Coronary artery (tissue), 2 donors: Measurements from ENCODE around the gene MAP2K5.

Source experiments
- DNase-seq: peaks from one replicate; pipeline ENCODE4 v3.0.0-alpha.2; 2017; ENCODE audit warnings: low spot score
- H3K27ac ChIP-seq, 2 donors: fragments of 200-600 bp; sonication (generic); one replicate each; pipeline ENCODE4 v1.5.1; 2016 to 2019
- H3K4me3 ChIP-seq: fragments of 200-600 bp; sonication (generic); 2 replicates; pipeline ENCODE4 v1.5.1; 2016; ENCODE audit warnings: mild to moderate bottlenecking, moderate library complexity
- CTCF ChIP-seq: fragments of 200-600 bp; sonication (generic); IDR thresholded peaks from one replicate; pipeline ENCODE4 v1.5.1; 2019; ENCODE audit warnings: antibody characterized with exemption

The MAP2K5 gene

GRCh38 chr15:67826717-67827561 lies 284.4 kb downstream of the MAP2K5 start:
- DNase-seq: no peak
- Histone ChIP-seq H3K27ac (no peak overlapping the region), H3K4me3 (peak overlapping the region; percentile 59)
- TF ChIP-seq CTCF: no peak

DNA sequence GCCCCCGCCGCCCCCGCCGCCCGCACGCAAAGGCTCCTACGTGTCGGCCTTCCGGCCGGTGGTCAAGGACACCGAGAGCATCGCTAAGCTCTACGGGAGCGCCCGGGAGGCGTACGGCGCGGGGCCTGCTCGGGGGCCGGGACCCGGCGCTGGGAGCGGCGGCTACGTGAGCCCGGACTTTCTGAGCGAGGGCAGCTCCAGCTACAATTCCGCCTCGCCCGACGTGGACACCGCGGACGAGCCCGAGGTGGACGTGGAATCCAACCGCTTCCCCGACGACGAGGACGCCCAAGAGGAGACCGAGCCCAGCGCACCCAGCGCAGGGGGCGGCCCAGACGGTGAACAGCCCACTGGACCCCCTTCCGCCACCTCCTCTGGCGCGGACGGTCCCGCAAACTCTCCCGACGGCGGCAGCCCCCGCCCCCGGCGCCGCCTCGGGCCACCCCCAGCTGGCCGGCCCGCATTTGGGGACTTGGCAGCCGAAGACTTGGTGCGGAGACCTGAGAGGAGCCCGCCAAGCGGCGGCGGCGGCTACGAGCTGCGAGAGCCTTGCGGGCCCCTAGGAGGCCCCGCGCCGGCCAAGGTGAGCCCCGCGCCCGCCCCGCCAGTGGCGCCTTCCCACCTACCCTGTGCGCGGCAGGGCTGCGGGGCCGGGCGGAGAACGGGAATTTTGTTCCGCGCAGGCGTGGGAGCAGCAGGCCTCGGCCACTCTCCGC lies 285.2 kb downstream of the MAP2K5 start:
- H3K27ac ChIP-seq: no peak overlapping the region
- peak overlapping the region; percentile 59 for H3K4me3 ChIP-seq
- DNase-seq: no peak
- no peak for TF ChIP-seq CTCF

DNA sequence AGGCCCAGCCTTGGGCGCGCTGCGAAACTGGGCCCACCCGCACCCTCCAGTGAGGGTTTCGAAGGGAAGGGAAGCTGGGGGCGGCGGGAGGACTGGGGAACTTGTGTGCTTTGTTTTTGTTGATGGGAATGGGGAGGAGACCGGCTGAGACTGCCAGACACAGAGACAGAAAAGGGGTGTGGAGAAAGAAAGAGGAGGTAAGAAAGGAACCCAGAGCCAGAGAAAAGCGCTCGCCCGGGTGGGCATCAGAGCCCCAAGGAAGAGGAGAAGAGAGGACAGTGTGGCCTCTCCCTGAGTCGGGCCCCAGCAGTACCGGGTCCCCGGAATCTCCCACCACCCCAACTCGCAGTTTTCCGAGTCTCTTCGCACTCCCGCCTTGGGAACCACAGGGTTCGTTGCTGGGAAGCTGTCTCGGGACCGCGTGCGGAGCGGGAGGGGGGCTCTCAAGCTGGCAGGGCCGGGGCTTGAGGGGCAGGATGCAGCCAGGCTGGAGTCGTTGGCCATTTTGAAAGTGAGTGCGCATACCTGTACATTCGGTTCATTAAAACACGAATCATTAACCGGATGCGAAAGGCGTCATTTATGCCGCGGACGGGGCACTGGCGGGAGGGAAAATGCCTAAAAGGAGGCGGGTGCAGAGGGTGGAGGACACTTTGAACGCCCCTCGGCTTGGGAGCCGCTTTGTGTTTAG lies 285.9 kb downstream of the MAP2K5 start:
- peak overlapping the region; percentile 59 for H3K4me3 ChIP-seq
- H3K27ac ChIP-seq: no peak overlapping the region
- DNase-seq: no peak
- TF ChIP-seq CTCF: no peak

- no peak overlapping the region for H3K27ac ChIP-seq
- DNase-seq: no peak
- H3K4me3 ChIP-seq: peak overlapping the region; percentile 17
- TF ChIP-seq CTCF: no peak
Observed at GRCh38 chr15:67828969-67829646, 286.6 kb downstream of the MAP2K5 start.

DNA sequence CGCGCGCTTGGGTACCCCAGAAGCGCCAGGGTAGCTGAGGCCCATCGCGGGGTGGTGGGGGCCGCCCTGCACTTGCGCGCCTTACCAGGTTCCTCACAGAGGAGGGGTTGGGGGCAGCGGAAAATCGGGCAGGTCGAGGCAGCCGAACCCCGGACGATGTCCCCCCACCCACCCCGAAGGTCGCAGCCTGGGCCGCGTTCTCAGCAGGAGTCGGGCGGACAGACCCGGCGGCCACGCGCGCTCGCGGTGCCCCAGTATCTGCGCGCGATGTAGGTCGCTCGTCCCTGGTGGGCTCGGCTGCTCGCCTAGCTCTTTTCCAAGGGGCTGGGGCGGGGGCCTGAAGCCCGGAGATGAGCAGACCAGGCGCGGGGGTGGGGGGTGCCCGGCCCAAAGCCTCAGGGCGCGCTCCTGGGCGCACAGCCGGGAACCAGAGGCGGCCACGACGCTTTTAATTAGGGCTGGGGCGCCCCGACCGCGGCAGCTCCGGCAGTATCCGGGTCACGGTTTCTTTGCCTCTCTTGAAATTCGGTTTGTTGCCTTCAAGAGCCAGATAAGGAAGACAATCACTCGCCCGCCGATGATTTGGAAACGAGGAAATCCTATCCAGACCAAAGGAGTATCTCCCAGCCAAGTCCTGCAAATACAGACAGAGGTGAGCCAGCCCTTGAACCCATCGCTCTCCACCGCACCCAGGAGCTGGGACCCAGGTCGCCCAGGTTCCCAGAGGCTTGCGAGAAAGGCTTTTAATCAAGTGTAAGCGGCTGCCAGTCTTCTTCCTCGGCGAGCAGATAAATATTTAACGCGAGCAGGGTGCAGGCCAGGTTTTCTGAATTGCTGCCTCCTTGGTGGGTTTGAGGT lies 287.4 kb downstream of the MAP2K5 start:
- H3K4me3 ChIP-seq: no peak overlapping the region
- H3K27ac ChIP-seq: no peak overlapping the region
- DNase-seq: no peak
- no peak for TF ChIP-seq CTCF

DNA sequence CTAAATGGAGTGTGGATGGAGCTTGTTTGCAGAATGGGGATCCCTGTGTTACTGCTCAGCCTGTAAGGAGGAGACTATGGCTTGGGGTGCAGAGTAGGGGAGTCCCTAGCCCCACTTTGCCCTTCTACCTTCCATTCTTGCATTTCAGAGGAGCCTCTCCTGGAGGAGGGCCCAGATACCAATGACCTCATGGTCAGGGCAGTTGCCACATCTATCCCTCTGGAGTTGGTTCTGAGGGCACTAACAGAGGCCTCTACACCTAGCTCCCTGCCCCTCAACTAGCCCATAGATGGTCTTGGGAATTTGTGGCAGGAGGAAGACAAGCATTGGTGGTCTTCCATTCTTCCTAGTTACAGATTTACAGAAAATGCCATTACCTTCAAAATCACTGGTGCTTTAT lies 288.9 kb downstream of the MAP2K5 start:
- H3K27ac ChIP-seq: no peak overlapping the region
- no peak overlapping the region for H3K4me3 ChIP-seq
- DNase-seq: no peak
- TF ChIP-seq CTCF: no peak
